Measurements from ENCODE around the gene KIF7.
A peak's percentile ranks its signal among the peaks of the same experiment; 100 is the strongest.

KIF7 gene

GRCh38 chr15:89652666-89653065 lies 2.6 kb downstream of the KIF7 start:
- TF ChIP-seq CTCF (IDR thresholded peaks at IDR 0.05; ENCODE audit: low read depth, low read length), result no peak

GRCh38 chr15:89652131-89652530 lies 3.1 kb downstream of the KIF7 start:
- no peak for TF ChIP-seq CTCF (IDR thresholded peaks at IDR 0.05; ENCODE audit: low read depth, low read length)
- no peak for DNase-seq (ENCODE audit: extremely low read depth, low read depth)

More at GRCh38 chr15:89652666-89653065, 2.6 kb downstream of the KIF7 start:
- DNase-seq (ENCODE audit: extremely low read depth, low read depth), result no peak

DNA sequence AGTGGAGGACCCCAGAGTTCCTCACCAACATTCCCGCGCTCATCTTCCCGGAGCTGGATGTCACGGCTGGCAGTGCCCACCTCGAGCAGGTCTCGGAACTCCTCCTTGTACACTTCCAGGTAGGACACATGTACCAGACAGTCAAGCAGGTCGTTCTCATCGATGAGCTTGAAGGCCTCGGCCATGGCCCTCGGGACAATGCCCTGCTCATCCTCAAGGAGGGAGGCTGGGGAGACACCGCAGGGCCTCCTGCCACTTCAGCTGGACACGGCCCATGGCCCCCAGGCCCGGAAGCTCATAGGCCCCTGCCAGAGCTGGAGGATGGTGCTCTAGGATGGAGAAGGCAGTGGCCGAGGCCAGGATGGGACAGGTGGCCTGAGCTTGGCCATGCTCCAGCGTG lies 5.6 kb downstream of the KIF7 start:
- TF ChIP-seq CTCF (IDR thresholded peaks at IDR 0.05; ENCODE audit: low read depth, low read length), result no peak
- DNase-seq (ENCODE audit: extremely low read depth, low read depth), result no peak

GRCh38 chr15:89649013-89649625 lies 6.1 kb downstream of the KIF7 start:
- no peak for DNase-seq (ENCODE audit: extremely low read depth, low read depth)
- no peak for TF ChIP-seq CTCF (IDR thresholded peaks at IDR 0.05; ENCODE audit: low read depth, low read length)

GRCh38 chr15:89648106-89649012 lies 6.9 kb downstream of the KIF7 start:
- DNase-seq (ENCODE audit: extremely low read depth, low read depth), result no peak
- no peak for TF ChIP-seq CTCF (IDR thresholded peaks at IDR 0.05; ENCODE audit: low read depth, low read length)

DNA sequence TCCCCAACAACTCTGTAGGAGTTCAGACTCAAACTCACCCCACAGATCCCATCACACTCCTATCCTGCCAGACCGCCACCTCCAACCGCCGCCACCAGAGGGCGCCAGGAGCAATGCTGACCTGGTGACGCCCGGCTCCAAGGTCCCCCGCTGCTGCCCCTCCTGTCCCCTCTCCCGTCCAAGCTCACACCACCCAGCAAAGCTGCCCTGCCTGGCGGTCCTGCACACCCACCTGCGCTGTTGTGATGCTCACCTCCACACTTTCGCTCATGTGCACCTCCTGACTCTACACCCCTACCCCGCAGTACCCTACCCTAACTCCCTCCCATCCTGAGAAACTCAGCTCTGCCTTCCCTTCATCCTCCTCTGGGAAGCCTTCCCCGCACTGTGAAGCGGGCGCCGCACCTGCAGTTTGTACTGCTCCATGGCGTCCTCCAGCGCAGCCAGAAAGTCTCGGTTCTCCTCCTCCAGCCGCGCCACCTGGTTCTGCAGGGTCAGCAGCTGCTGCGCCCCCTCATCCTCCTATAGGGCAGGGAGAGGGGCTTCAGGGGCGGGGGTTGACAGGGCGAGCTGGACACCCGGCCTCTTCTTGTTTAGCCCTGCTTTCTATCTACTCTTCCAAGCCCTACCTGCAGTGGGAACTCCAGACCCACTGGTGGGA lies 7.9 kb downstream of the KIF7 start:
- no peak for DNase-seq (ENCODE audit: extremely low read depth, low read depth)
- TF ChIP-seq CTCF (IDR thresholded peaks at IDR 0.05; ENCODE audit: low read depth, low read length), result peak; percentile 94
